WI38 (cell line): ENCODE data around the gene CABCOCO1.
A peak's percentile ranks its signal among the peaks of the same experiment; 100 is the strongest.

Source experiments
- H3K4me3 ChIP-seq: 2 replicates; pipeline ENCODE4 v1.5.1; 2011; ENCODE audit warnings: low read depth, mild to moderate bottlenecking, control low read depth, low read length
- CTCF ChIP-seq: IDR thresholded peaks from 2 replicates; pipeline ENCODE4 v1.5.1; 2012; ENCODE audit warnings: low read depth, mild to moderate bottlenecking, control low read depth, low read length

CABCOCO1 gene

GRCh38 chr10:61662794-61663259 lies at the start of gene CABCOCO1:
Gene CABCOCO1, plus strand, starts transcription at chr10:61662929. Its CDS starts 44 bp downstream, at chr10:61662973.
- 0 out of 2 replicates have a peak, but pooled peaks have one; percentile 10 for TF ChIP-seq CTCF
- H3K4me3 ChIP-seq, result peak within 1 kb of the TSS; percentile 73

- H3K4me3 ChIP-seq, result no peak overlapping the region
- no peak for TF ChIP-seq CTCF
These were observed 49.1 kb upstream of the CABCOCO1 start for GRCh38 chr10:61613665-61614064.

- no peak overlapping the region for H3K4me3 ChIP-seq
- TF ChIP-seq CTCF, result no peak
These were observed 46.1 kb upstream of the CABCOCO1 start for GRCh38 chr10:61616611-61617010.

GRCh38 chr10:61617180-61617579 lies 45.5 kb upstream of the CABCOCO1 start:
- TF ChIP-seq CTCF, result no peak

GRCh38 chr10:61617586-61617985 lies 45.1 kb upstream of the CABCOCO1 start:
- H3K4me3 ChIP-seq, result no peak overlapping the region
- no peak for TF ChIP-seq CTCF

More at GRCh38 chr10:61617180-61617579, 45.5 kb upstream of the CABCOCO1 start:
- H3K4me3 ChIP-seq, result no peak overlapping the region

GRCh38 chr10:61618388-61618961 lies 44.3 kb upstream of the CABCOCO1 start:
- TF ChIP-seq CTCF, result no peak
- no peak overlapping the region for H3K4me3 ChIP-seq

GRCh38 chr10:61620506-61620905 lies 42.2 kb upstream of the CABCOCO1 start:
- no peak for TF ChIP-seq CTCF
- H3K4me3 ChIP-seq, result no peak overlapping the region
